ENCODE results near the gene CACNA2D1.

The CACNA2D1 gene

GRCh38 chr7:82129091-82129490 lies 314.5 kb downstream of the CACNA2D1 start:
- Histone ChIP-seq H2BK5ac (ENCODE audit: low read length) (no peak overlapping the region), H2BK15ac (replicated peaks; ENCODE audit: low read depth) (no peak overlapping the region), H3K18ac (ENCODE audit: low read length) (no peak overlapping the region), H3K79me2 (ENCODE audit: control insufficient read depth, insufficient read depth, low read length) (no peaks in the 10 kb centered on the region), H3K23ac (ENCODE audit: low read length) (no peak overlapping the region), H2BK120ac (ENCODE audit: low read depth, low read length) (no peak overlapping the region), H3K79me1 (ENCODE audit: low read length) (no peaks in the 10 kb centered on the region), H3K56ac (ENCODE audit: low read length) (no peak overlapping the region), H3K4me2 (ENCODE audit: low read length) (no peak overlapping the region), H4K8ac (ENCODE audit: low read depth, low read length) (no peak overlapping the region), H3K4me3 (ENCODE audit: low read length) (no peak overlapping the region), H2AK5ac (ENCODE audit: low read length) (no peak overlapping the region), H3K36me3 (ENCODE audit: control insufficient read depth, insufficient read depth, low read length) (no peaks in the 10 kb centered on the region), H3K4me1 (ENCODE audit: control insufficient read depth, low read depth, low read length) (no peaks in the 10 kb centered on the region), H4K5ac (ENCODE audit: low read length) (no peak overlapping the region), H3K27me3 (ENCODE audit: insufficient read depth, low read length, poor library complexity) (no peaks in the 10 kb centered on the region), H3K4ac (ENCODE audit: low read depth, low read length) (no peak overlapping the region), H3K27ac (ENCODE audit: low read depth, low read length) (no peak overlapping the region), H3K9ac (ENCODE audit: low read length) (no peak overlapping the region)
- DNase-seq: no peak

DNA sequence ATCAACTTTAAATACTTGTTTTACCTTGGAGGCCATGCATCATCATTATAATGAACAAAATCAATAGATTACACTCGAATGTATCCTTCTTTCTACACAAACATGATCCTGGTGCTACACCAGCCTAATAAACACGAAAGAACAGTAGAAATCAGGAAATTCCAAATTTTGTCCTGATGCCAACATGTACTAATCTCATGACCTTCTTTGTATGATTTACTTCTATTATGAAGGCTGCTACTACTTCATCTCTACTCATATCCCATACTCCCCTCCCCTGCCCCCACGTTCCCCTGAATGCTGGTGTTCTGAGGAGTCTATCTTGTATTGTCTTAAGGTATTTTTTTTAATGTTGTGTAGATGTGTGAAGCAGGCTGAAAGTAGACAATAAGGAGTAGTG lies 315.0 kb downstream of the CACNA2D1 start:
- WGBS (ENCODE audit: extremely low coverage, insufficient coverage, low lambda C conversion rate): no CpG with 5 or more reads among the region's 3 CpGs
- Histone ChIP-seq H3K79me1 (ENCODE audit: low read length) (no peaks in the 10 kb centered on the region), H4K8ac (ENCODE audit: low read depth, low read length) (no peak overlapping the region), H3K27ac (ENCODE audit: low read depth, low read length) (no peak overlapping the region), H3K79me2 (ENCODE audit: control insufficient read depth, insufficient read depth, low read length) (no peaks in the 10 kb centered on the region), H2BK15ac (replicated peaks; ENCODE audit: low read depth) (no peak overlapping the region), H2BK5ac (ENCODE audit: low read length) (no peak overlapping the region), H3K4me1 (ENCODE audit: control insufficient read depth, low read depth, low read length) (no peaks in the 10 kb centered on the region), H3K36me3 (ENCODE audit: control insufficient read depth, insufficient read depth, low read length) (no peaks in the 10 kb centered on the region), H3K4ac (ENCODE audit: low read depth, low read length) (no peak overlapping the region), H3K9ac (ENCODE audit: low read length) (no peak overlapping the region), H3K56ac (ENCODE audit: low read length) (no peak overlapping the region), H4K5ac (ENCODE audit: low read length) (no peak overlapping the region), H3K4me3 (ENCODE audit: low read length) (no peak overlapping the region), H2BK120ac (ENCODE audit: low read depth, low read length) (no peak overlapping the region), H3K18ac (ENCODE audit: low read length) (no peak overlapping the region), H3K4me2 (ENCODE audit: low read length) (no peak overlapping the region), H3K23ac (ENCODE audit: low read length) (no peak overlapping the region), H3K27me3 (ENCODE audit: insufficient read depth, low read length, poor library complexity) (no peaks in the 10 kb centered on the region), H2AK5ac (ENCODE audit: low read length) (no peak overlapping the region)
- no peak for DNase-seq

- H4K8ac ChIP-seq (ENCODE audit: low read depth, low read length): no peak overlapping the region
- no peak overlapping the region for H3K9ac ChIP-seq (ENCODE audit: low read length)
- H3K4me1 ChIP-seq (ENCODE audit: control insufficient read depth, low read depth, low read length): no peaks in the 10 kb centered on the region
- no peak overlapping the region for H3K23ac ChIP-seq (ENCODE audit: low read length)
- no peak overlapping the region for H3K18ac ChIP-seq (ENCODE audit: low read length)
- no peak overlapping the region for H4K5ac ChIP-seq (ENCODE audit: low read length)
- H3K56ac ChIP-seq (ENCODE audit: low read length): no peak overlapping the region
- no peaks in the 10 kb centered on the region for H3K27me3 ChIP-seq (ENCODE audit: insufficient read depth, low read length, poor library complexity)
- no peak overlapping the region for H2BK5ac ChIP-seq (ENCODE audit: low read length)
- H2BK120ac ChIP-seq (ENCODE audit: low read depth, low read length): no peak overlapping the region
- no peaks in the 10 kb centered on the region for H3K79me2 ChIP-seq (ENCODE audit: control insufficient read depth, insufficient read depth, low read length)
- no peak overlapping the region for H3K27ac ChIP-seq (ENCODE audit: low read depth, low read length)
- H3K36me3 ChIP-seq (ENCODE audit: control insufficient read depth, insufficient read depth, low read length): no peaks in the 10 kb centered on the region
- no peaks in the 10 kb centered on the region for H3K79me1 ChIP-seq (ENCODE audit: low read length)
- H3K4ac ChIP-seq (ENCODE audit: low read depth, low read length): no peak overlapping the region
- H3K4me2 ChIP-seq (ENCODE audit: low read length): no peak overlapping the region
- WGBS (ENCODE audit: extremely low coverage, insufficient coverage, low lambda C conversion rate): no CpG with 5 or more reads among the region's 1 CpG
- H3K4me3 ChIP-seq (ENCODE audit: low read length): no peak overlapping the region
- no peak overlapping the region for H2BK15ac ChIP-seq (replicated peaks; ENCODE audit: low read depth)
- no peak overlapping the region for H2AK5ac ChIP-seq (ENCODE audit: low read length)
- no peak for DNase-seq
Observed at GRCh38 chr7:82126576-82126975, 317.0 kb downstream of the CACNA2D1 start.

DNA sequence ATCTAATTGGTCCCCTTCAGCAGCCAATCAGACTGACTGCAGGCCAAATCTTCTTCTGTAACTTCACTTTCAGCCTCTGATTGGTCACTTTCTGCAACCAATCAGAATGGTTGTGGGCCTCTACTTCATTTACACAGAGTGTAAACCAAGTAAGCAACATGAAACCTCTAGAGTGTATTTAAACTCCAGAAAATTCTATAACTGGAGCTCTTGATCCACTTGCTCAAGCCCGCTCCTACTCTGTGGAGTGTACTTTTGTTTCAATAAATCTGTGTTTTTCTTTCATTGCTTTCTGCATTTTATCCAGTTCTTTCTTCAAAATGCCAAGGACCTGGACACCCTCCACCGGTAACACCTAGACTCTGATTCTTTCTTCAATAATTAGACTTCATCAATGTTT lies 319.1 kb downstream of the CACNA2D1 start:
- Histone ChIP-seq H3K4me2 (ENCODE audit: low read length) (no peak overlapping the region), H2BK15ac (replicated peaks; ENCODE audit: low read depth) (no peak overlapping the region), H3K79me1 (ENCODE audit: low read length) (no peaks in the 10 kb centered on the region), H3K4me3 (ENCODE audit: low read length) (no peak overlapping the region), H3K4me1 (ENCODE audit: control insufficient read depth, low read depth, low read length) (no peaks in the 10 kb centered on the region), H2BK5ac (ENCODE audit: low read length) (no peak overlapping the region), H3K79me2 (ENCODE audit: control insufficient read depth, insufficient read depth, low read length) (no peaks in the 10 kb centered on the region), H3K4ac (ENCODE audit: low read depth, low read length) (no peak overlapping the region), H3K18ac (ENCODE audit: low read length) (no peak overlapping the region), H3K27ac (ENCODE audit: low read depth, low read length) (no peak overlapping the region), H2AK5ac (ENCODE audit: low read length) (no peak overlapping the region), H3K23ac (ENCODE audit: low read length) (no peak overlapping the region), H2BK120ac (ENCODE audit: low read depth, low read length) (no peak overlapping the region), H3K36me3 (ENCODE audit: control insufficient read depth, insufficient read depth, low read length) (no peaks in the 10 kb centered on the region), H3K27me3 (ENCODE audit: insufficient read depth, low read length, poor library complexity) (no peaks in the 10 kb centered on the region), H4K8ac (ENCODE audit: low read depth, low read length) (no peak overlapping the region), H3K9ac (ENCODE audit: low read length) (no peak overlapping the region), H3K56ac (ENCODE audit: low read length) (no peak overlapping the region), H4K5ac (ENCODE audit: low read length) (no peak overlapping the region)
- no peak for DNase-seq
- no CpG with 5 or more reads among the region's 2 CpGs for WGBS (ENCODE audit: extremely low coverage, insufficient coverage, low lambda C conversion rate)

GRCh38 chr7:82122275-82122674 lies 321.3 kb downstream of the CACNA2D1 start:
- Histone ChIP-seq H4K8ac (ENCODE audit: low read depth, low read length) (no peak overlapping the region), H3K18ac (ENCODE audit: low read length) (no peak overlapping the region), H3K9ac (ENCODE audit: low read length) (no peak overlapping the region), H3K23ac (ENCODE audit: low read length) (no peak overlapping the region), H3K79me2 (ENCODE audit: control insufficient read depth, insufficient read depth, low read length) (no peaks in the 10 kb centered on the region), H2BK15ac (replicated peaks; ENCODE audit: low read depth) (no peak overlapping the region), H3K36me3 (ENCODE audit: control insufficient read depth, insufficient read depth, low read length) (no peaks in the 10 kb centered on the region), H3K4me2 (ENCODE audit: low read length) (no peak overlapping the region), H3K27me3 (ENCODE audit: insufficient read depth, low read length, poor library complexity) (no peaks in the 10 kb centered on the region), H2BK120ac (ENCODE audit: low read depth, low read length) (no peak overlapping the region), H2AK5ac (ENCODE audit: low read length) (no peak overlapping the region), H2BK5ac (ENCODE audit: low read length) (no peak overlapping the region), H4K5ac (ENCODE audit: low read length) (no peak overlapping the region), H3K27ac (ENCODE audit: low read depth, low read length) (no peak overlapping the region), H3K79me1 (ENCODE audit: low read length) (no peaks in the 10 kb centered on the region), H3K4me1 (ENCODE audit: control insufficient read depth, low read depth, low read length) (no peaks in the 10 kb centered on the region), H3K4ac (ENCODE audit: low read depth, low read length) (no peak overlapping the region), H3K4me3 (ENCODE audit: low read length) (no peak overlapping the region), H3K56ac (ENCODE audit: low read length) (no peak overlapping the region)
- no peak for DNase-seq
- WGBS (ENCODE audit: extremely low coverage, insufficient coverage, low lambda C conversion rate): no CpG with 5 or more reads among the region's 2 CpGs

- no CpG with 5 or more reads among the region's 6 CpGs for WGBS (ENCODE audit: extremely low coverage, insufficient coverage, low lambda C conversion rate)
- H3K36me3 ChIP-seq (ENCODE audit: control insufficient read depth, insufficient read depth, low read length): no peaks in the 10 kb centered on the region
- H3K4ac ChIP-seq (ENCODE audit: low read depth, low read length): no peak overlapping the region
- H3K79me1 ChIP-seq (ENCODE audit: low read length): no peaks in the 10 kb centered on the region
- no peak overlapping the region for H3K9ac ChIP-seq (ENCODE audit: low read length)
- no peak overlapping the region for H2BK120ac ChIP-seq (ENCODE audit: low read depth, low read length)
- no peak overlapping the region for H4K8ac ChIP-seq (ENCODE audit: low read depth, low read length)
- no peaks in the 10 kb centered on the region for H3K27me3 ChIP-seq (ENCODE audit: insufficient read depth, low read length, poor library complexity)
- no peak overlapping the region for H2BK5ac ChIP-seq (ENCODE audit: low read length)
- H3K27ac ChIP-seq (ENCODE audit: low read depth, low read length): no peak overlapping the region
- H3K4me1 ChIP-seq (ENCODE audit: control insufficient read depth, low read depth, low read length): no peaks in the 10 kb centered on the region
- H3K18ac ChIP-seq (ENCODE audit: low read length): no peak overlapping the region
- H3K4me3 ChIP-seq (ENCODE audit: low read length): no peak overlapping the region
- H2BK15ac ChIP-seq (replicated peaks; ENCODE audit: low read depth): no peak overlapping the region
- no peaks in the 10 kb centered on the region for H3K79me2 ChIP-seq (ENCODE audit: control insufficient read depth, insufficient read depth, low read length)
- H3K56ac ChIP-seq (ENCODE audit: low read length): no peak overlapping the region
- no peak for DNase-seq
- H2AK5ac ChIP-seq (ENCODE audit: low read length): no peak overlapping the region
- H3K23ac ChIP-seq (ENCODE audit: low read length): no peak overlapping the region
- no peak overlapping the region for H3K4me2 ChIP-seq (ENCODE audit: low read length)
- no peak overlapping the region for H4K5ac ChIP-seq (ENCODE audit: low read length)
Observed at GRCh38 chr7:82114237-82114636, 329.3 kb downstream of the CACNA2D1 start.
